Measurements from ENCODE around the gene ASPSCR1.
A peak's percentile ranks its signal among the peaks of the same experiment; 100 is the strongest.

The ASPSCR1 gene

GRCh38 chr17:82047914-82048570 is 70.6 kb downstream of the ASPSCR1 start:
- DNase-seq = no peak

DNA sequence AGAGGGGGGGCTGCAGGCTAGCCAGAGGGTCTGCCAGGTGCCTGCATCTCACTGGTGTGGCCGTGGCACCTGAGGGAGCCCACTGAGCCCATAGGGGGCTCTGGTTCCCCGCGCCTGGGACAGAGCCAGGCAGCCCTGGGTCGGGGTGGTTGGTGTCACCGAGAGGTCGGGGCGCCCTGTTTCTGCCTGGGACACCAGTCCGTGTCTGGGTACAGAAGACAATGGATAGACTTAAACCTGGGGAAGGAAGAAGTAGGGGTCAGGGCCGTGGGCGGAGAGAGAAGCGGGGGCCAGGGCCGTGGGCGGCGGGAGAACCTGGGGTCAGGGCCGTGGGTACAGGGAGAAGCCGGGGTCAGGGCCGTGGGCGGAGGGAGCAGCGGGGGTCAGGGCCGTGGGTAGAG is 71.1 kb downstream of the ASPSCR1 start:
- DNase-seq = no peak

DNA sequence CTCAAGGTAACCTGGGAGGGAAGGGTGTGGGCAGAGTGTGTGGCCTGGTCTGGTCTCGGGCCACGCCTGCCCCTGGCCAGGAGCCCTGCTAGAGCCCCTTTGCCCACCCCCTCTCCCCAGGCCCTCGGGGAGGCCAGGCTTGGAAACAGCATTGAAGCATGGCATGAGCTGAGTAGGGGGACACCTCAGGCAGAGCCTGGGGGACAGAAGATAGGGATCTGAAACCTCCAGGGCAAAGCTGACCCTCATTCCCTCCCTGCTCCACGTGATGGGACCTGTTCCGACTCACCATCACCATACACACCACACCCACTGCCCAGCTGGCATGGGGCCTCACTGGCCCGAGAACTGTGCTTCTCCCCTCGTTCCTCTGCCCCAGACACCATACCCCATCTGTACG is 71.7 kb downstream of the ASPSCR1 start:
- DNase-seq = no peak

DNA sequence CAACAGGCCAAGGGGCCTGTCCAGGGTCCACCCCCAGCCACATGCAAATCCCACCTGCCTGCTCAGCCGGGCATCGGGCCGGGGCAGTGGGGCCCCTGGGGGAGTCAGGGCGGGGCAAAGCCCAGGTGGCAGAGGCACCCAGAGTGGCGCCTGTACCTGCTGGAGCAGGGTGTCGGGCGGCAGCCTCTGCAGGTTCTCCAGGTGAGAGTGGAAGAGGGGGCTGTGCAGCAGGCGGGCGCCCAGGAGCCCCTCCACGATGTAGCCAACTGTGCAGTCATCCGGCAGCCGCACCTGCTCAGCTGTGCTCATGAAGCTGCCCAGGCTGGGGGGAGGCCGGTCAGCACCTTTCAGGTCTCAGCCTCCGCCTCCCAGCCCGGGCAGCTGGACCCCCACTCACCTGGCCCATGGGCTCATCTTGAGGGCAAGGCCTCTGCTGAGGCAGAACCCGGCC is 72.1 kb downstream of the ASPSCR1 start:
- DNase-seq = no peak

GRCh38 chr17:82050152-82050760 is 72.8 kb downstream of the ASPSCR1 start:
- DNase-seq = no peak

DNA sequence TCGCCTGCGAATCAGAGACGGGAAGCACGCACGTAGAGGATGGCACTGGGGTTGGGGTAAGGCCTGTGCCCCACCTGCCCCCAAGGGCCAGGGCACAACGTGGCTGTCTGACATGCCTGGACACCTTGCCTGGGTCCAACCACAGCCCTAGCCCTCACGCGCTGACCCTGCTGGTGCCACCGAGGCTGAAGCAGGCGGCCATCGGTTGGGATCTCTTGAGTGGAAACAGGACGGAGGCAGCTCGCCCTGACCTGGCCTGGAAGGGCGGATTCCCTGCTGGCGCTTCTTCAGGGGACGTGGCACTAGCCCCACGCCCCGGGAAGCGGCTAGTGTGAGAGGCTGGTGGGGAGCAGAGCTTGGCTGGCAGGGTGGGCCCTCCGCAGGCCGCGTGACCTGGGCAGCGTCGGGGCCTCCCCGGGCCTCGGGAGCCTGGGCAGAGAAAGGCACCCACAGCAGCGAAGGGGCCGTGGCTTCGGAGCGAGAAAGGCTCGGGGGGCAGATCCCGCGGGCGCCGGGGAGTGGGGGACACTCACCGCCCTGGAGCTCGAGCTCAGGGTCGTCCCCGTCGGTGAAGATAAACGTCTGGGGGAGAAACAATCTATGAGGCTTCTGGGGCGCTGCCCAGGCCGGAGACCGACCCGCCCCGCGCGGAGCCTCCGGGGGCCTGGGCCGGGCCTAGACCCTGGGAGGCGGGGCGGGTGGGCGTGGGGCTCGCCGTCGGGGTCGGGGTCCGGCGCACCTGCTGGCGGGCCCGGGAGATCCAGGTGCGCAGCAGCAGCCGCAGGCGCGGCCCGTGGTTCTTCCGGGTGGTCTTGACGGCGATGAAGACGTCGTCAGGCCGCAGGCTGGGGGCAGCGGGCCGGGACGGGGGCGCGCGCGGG is 73.6 kb downstream of the ASPSCR1 start:
- DNase-seq = no peak

GRCh38 chr17:82051776-82052637 is 74.6 kb downstream of the ASPSCR1 start, which contains the start of the genes GPS1 and RFNG:
Gene GPS1, plus strand, starts transcription at chr17:82051898. Its CDS starts 34 bp downstream, at chr17:82051932.
Gene RFNG, minus strand, starts transcription at chr17:82051811. Its CDS starts 45 bp downstream, at chr17:82051766.
- DNase-seq = peak; percentile 80

DNA sequence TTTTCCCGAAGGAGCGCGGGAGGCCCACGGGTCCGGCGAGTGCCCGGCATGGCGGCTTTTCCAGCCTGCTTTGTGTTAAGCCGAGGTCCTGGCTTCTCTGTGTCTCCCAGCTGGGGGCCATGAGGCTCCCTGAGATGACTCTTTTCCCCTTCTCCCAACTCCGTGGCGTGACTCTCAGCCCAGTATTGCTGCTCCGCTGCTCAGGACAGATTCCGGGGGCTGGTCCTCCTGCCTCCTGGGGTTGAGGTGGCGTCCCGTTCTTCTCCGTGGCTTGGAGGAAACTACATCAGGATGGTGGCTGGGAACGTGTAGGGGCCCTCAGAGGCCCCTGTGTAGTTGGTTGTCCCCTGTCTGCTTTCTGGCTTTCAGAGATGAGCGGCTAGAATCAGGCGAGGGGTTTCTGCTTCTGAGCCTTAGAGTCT is 75.2 kb downstream of the ASPSCR1 start:
- no peak for DNase-seq

GRCh38 chr17:82053130-82053529 is 75.7 kb downstream of the ASPSCR1 start:
- no peak for DNase-seq

- DNase-seq = no peak
Measured at GRCh38 chr17:82053556-82054263, 76.3 kb downstream of the ASPSCR1 start.

GRCh38 chr17:82054351-82055022 is 77.1 kb downstream of the ASPSCR1 start:
- DNase-seq = no peak

- DNase-seq = no peak
Measured at GRCh38 chr17:82055023-82055964, 77.9 kb downstream of the ASPSCR1 start.

- no peak for DNase-seq
Measured at GRCh38 chr17:82055965-82056728, 78.7 kb downstream of the ASPSCR1 start.

DNA sequence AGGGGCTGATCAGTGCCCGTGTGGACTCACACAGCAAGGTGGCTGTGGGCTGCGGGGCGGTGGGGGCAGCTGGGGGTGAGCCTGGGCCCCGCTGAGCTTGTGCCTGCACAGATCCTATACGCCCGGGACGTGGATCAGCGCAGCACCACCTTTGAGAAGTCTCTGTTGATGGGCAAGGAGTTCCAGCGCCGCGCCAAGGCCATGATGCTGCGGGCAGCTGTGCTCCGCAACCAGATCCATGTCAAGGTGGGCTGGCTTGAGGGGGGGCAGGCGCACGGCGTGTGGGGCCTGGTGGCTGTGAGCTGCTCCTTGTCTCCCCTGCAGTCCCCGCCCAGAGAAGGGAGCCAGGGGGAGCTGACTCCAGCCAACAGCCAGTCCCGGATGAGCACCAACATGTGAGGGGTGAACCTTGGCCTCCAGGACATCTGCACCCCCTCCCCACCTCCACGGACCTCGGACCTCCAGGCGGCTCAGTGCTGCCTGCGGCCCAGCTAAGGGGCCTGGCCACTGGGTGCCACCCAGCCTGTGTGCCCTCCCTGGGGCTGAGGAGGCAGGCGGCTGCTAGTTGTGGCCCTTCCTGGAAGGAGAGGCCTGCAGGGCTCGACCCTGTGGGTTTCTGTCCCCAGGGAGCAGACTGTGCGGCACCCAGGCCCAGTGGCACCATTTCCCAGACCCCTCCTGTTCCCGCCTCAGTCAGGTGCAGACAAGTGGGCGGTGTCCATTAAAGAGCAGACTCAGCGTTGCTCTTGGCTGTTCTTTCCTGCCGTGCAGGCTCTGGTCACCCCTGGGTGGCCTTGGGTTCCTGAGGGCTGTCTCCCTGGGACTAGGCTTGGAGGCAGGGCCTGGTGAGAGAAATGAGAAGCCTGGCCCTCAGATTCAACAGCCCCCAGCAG is 79.5 kb downstream of the ASPSCR1 start:
- DNase-seq = no peak

- no peak for DNase-seq
Measured at GRCh38 chr17:82058230-82058854, 80.9 kb downstream of the ASPSCR1 start.

DNA sequence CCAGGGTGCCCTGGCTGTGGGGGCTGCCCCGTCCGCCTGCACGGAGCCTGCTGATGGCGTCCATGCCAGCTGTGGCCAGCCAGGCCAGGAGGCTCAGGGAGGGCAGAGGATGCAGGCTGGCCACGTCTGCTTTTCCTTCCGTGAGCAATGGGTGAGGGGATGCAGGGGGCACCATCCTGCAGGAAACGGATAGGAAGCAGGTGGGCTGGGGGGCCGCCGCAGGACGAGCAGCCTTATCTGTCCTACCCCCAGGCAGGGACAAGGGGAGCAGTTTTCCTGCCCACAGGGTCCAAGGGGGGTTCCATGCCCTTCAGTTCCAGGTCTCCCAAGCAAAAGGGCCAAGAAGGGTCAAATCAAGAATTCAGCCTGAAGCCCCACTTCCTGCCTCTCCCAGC is 81.4 kb downstream of the ASPSCR1 start:
- no peak for DNase-seq

DNA sequence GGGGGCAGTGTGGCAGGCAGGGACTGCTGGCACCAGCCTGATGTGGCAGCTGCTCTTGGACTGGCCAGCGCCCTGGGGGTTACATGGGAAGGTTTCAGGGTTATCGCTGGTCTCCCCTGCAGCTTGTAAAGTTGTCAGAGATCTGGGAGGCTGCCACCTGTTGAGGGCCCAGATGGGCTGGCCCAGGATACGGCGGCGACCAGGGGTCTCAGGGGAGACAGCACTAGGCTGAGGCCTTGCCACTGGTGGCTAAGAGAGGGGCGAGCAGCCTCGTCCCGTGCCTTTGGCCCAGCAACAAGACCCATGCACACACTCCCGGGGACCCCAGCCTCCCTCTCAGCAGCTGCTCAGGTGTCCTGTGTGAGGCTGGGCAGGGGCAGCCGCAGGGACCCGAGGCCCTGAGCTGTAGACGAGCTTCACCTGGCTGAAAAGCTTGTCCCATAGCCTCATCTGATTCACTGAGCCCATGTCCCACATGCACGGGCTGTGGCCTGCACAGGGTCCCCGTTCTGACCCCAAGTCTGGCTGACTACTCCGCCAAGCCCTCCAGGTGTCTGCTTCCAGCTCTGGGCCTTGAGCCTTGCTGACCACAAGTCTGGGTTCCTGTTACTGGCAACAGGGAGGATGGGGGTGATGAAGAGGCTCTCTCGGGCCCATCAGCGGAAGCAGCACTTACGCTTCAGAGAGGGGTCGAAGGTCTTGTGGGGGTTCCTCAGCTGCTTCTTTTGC is 82.0 kb downstream of the ASPSCR1 start:
- DNase-seq = no peak
